GM19463 (cell line): ENCODE results near the gene ATL1.
"Not testable (repeated sequence)": the region's sequence is repeated elsewhere in the genome, so short reads cannot be mapped to it uniquely, and the experiment has no call there.

Experiments used
- ATAC-seq: cut with Tn5 transposase; IDR thresholded peaks from one replicate; pipeline ENCODE4 v1.9.1; 2021; ENCODE audit warnings: mild to moderate bottlenecking, moderate library complexity; ENCODE audit not compliant: unreplicated experiment

ATL1 gene

GRCh38 chr14:50600849-50601248 lies 40.9 kb downstream of the ATL1 start:
- no peak for ATAC-seq

GRCh38 chr14:50601394-50601793 lies 41.4 kb downstream of the ATL1 start:
- ATAC-seq, result no peak

- no peak for ATAC-seq
Observed at GRCh38 chr14:50602035-50602434, 42.1 kb downstream of the ATL1 start.

DNA sequence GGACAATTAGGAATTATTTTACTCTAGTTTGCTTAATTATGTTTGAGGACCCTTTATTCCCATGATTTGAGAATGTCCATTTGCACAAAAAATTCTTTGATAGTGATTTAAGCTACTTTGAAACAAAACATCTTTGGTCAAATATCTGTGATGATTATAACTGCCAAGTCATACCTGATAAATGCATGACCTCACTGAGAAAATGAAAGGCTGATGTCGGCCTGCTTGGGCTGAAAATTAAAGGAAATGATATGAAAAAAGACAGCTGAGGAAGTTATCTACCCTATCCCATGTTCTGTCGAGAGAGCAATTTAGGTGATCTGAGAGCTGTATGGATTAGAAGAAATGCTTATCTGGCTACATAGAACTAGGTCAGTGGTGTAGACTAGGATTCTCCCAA lies 43.6 kb downstream of the ATL1 start:
- ATAC-seq, result no peak

- no peak for ATAC-seq
Observed at GRCh38 chr14:50605766-50606165, 45.8 kb downstream of the ATL1 start.

GRCh38 chr14:50606468-50606867 lies 46.5 kb downstream of the ATL1 start:
- no peak for ATAC-seq

GRCh38 chr14:50607181-50607580 lies 47.2 kb downstream of the ATL1 start:
- no peak for ATAC-seq

DNA sequence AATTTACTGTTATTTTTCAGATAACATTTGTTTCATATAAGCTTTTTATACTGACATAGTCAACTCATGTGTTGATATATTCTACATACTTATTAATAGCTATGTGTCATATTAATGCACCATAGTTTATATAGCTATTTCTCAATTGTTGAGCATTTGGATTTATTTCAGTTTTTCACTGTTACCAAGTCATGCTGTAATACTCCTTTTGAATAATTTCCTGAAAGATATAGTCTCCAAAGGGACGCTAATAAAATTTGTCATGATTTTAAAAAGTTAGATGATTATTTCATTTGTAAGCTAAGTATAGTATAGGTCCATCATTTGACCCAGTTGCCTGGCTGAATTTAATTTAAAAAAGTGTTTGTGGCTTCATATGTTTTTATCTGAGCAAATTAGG lies 47.8 kb downstream of the ATL1 start:
- no peak for ATAC-seq

- ATAC-seq, result no peak
Observed at GRCh38 chr14:50608302-50608851, 48.4 kb downstream of the ATL1 start.

GRCh38 chr14:50610465-50610864 lies 50.5 kb downstream of the ATL1 start:
- no peak for ATAC-seq

DNA sequence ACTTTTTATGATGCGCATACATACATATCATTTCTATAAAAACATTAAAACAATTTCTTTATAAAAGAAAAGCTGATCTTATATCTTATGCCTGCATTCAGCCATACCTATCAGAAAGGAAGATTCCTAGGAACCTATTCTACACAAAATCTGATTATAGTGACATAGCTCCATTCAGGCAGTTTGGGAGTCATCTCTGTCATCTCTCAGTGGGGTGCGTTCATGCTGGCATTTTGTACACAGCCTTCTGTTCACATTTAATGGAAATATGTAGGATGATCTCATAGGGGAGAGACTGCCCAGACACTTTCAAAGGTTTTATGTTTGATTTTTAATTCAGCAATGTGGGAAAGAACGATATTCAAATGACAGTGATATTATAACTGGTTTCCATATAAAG lies 52.9 kb downstream of the ATL1 start:
- no peak for ATAC-seq

- ATAC-seq, result no peak
Observed at GRCh38 chr14:50615056-50615455, 55.1 kb downstream of the ATL1 start.

- no peak for ATAC-seq
Observed at GRCh38 chr14:50615552-50615951, 55.6 kb downstream of the ATL1 start.

GRCh38 chr14:50616275-50616674 lies 56.3 kb downstream of the ATL1 start:
- ATAC-seq, result no peak

- ATAC-seq, result no peak
Observed at GRCh38 chr14:50619569-50620141, 59.7 kb downstream of the ATL1 start.

DNA sequence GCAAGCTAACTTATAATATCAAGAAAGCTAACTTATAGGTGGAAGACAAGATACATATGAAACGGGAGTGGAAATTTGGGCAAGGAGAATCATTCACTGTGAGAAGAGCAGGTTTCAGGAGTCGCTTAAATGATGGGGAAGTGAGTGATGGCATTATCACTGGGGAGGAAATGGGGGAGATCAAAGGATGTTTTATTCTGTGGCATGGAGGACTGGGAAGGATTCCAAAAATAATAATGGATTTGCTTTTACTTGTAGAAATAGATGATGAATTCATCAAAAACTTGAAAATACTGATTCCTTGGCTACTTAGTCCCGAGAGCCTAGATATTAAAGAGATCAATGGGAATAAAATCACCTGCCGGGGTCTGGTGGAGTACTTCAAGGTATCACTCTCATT lies 60.4 kb downstream of the ATL1 start:
- no peak for ATAC-seq

- ATAC-seq, result no peak
Observed at GRCh38 chr14:50622978-50623377, 63.0 kb downstream of the ATL1 start.

GRCh38 chr14:50624447-50624846 lies 64.5 kb downstream of the ATL1 start:
- ATAC-seq, result no peak

DNA sequence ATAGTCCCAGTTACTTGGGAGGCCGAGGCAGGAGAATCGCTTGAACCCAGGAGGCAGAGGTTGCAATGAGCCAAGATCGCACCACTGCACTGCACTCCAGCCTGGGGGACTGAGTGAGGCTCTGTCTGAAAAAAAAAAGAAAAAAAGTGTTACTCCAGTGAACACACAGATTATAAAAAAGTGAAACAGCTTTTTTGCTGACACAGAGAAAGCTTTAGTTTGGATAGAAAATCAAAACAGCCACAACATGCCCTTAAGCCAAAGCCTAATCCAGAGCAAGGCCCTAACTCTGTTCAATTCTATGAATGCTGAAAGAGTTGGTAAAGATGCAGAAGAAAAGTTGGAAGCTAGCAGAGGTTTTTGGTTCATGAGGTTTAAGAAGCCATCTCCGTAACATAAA lies 65.0 kb downstream of the ATL1 start:
- ATAC-seq, result not testable (repeated sequence)

DNA sequence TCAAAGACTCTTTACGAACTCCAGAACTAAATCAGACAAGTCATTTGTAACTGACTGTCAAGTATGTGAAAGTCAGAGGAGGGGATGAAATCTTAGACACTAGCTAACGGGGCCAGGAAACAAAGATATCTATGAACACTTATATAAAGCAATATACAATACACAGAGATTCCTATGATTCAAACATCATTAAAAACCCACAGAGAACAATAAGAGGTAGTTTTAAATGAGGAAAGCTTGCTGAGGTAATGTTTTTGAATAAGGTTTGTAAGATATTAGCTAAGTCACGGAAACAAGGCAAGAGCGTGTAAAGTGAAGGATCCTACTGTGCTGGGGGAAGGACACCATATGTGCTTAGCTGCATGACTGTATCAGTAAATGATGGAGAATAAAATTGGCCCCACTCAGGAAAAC lies 71.5 kb downstream of the ATL1 start:
- ATAC-seq, result no peak

- ATAC-seq, result no peak
Observed at GRCh38 chr14:50633954-50634353, 74.0 kb downstream of the ATL1 start.

- no peak for ATAC-seq
Observed at GRCh38 chr14:50635141-50635540, 75.2 kb downstream of the ATL1 start.

DNA sequence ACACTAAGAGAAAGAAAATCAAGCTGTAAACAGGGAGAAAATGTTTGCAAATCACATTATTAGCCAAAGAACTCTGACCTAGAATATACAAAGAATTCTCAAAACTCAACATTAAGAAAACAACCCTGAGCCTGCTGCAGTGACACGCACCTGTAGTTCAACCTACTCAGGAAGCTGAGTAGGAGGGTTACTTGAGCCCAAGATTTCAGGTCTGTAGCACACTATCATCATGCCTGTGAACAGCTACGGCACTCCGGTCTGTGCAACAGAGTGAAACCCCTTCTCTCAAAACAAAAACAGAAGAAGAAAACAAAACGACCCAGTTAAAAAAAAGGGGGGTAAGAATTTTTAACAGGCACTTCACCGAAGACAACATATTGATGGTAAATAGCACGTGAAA lies 87.3 kb downstream of the ATL1 start:
- peak; percentile 88 for ATAC-seq
